ENCODE measurements around the gene AUTS2. TPM values are rescaled to one million over a fixed set of nuclear protein-coding genes. Genes with fewer than 3 reads are reported as not detected.

AUTS2 gene
- total and polyA plus RNA-seq, 2 experiments from 2014 or later, result 32.0 to 91.0 TPM

DNA sequence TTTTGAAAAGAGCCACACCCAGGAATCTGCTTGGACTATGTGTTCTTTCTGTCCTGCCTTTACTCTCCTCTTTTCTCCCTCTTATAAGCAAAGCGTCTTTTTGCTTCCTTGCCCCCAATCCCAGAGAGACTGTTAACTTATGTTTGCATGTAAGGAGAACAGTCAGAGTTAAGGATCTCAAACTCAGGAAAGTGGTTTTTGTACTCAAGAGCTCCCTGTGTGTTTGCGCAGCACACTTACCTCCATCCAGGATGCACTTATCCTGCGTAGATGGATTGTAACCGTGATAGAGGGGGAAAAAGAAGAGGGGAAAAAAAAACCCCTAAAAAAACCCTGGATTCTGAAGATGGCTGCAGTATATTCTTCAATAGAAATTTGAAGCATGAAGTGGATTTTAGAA is 228.9 kb downstream of the AUTS2 start (continued):
- TF ChIP-seq, protein P1, sequence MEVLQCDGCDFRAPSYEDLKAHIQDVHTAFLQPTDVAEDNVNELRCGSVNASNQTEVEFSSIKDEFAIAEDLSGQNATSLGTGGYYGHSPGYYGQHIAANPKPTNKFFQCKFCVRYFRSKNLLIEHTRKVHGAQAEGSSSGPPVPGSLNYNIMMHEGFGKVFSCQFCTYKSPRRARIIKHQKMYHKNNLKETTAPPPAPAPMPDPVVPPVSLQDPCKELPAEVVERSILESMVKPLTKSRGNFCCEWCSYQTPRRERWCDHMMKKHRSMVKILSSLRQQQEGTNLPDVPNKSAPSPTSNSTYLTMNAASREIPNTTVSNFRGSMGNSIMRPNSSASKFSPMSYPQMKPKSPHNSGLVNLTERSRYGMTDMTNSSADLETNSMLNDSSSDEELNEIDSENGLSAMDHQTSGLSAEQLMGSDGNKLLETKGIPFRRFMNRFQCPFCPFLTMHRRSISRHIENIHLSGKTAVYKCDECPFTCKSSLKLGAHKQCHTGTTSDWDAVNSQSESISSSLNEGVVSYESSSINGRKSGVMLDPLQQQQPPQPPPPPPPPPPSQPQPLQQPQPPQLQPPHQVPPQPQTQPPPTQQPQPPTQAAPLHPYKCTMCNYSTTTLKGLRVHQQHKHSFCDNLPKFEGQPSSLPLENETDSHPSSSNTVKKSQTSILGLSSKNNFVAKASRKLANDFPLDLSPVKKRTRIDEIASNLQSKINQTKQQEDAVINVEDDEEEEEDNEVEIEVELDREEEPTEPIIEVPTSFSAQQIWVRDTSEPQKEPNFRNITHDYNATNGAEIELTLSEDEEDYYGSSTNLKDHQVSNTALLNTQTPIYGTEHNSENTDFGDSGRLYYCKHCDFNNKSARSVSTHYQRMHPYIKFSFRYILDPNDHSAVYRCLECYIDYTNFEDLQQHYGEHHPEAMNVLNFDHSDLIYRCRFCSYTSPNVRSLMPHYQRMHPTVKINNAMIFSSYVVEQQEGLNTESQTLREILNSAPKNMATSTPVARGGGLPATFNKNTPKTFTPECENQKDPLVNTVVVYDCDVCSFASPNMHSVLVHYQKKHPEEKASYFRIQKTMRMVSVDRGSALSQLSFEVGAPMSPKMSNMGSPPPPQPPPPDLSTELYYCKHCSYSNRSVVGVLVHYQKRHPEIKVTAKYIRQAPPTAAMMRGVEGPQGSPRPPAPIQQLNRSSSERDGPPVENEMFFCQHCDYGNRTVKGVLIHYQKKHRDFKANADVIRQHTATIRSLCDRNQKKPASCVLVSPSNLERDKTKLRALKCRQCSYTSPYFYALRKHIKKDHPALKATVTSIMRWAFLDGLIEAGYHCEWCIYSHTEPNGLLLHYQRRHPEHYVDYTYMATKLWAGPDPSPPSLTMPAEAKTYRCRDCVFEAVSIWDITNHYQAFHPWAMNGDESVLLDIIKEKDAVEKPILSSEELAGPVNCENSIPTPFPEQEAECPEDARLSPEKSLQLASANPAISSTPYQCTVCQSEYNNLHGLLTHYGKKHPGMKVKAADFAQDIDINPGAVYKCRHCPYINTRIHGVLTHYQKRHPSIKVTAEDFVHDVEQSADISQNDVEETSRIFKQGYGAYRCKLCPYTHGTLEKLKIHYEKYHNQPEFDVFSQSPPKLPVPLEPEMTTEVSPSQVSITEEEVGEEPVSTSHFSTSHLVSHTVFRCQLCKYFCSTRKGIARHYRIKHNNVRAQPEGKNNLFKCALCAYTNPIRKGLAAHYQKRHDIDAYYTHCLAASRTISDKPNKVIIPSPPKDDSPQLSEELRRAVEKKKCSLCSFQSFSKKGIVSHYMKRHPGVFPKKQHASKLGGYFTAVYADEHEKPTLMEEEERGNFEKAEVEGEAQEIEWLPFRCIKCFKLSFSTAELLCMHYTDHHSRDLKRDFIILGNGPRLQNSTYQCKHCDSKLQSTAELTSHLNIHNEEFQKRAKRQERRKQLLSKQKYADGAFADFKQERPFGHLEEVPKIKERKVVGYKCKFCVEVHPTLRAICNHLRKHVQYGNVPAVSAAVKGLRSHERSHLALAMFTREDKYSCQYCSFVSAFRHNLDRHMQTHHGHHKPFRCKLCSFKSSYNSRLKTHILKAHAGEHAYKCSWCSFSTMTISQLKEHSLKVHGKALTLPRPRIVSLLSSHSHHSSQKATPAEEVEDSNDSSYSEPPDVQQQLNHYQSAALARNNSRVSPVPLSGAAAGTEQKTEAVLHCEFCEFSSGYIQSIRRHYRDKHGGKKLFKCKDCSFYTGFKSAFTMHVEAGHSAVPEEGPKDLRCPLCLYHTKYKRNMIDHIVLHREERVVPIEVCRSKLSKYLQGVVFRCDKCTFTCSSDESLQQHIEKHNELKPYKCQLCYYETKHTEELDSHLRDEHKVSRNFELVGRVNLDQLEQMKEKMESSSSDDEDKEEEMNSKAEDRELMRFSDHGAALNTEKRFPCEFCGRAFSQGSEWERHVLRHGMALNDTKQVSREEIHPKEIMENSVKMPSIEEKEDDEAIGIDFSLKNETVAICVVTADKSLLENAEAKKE (CRISPR knock-in tag; IDR thresholded peaks at IDR 0.05), result no peak

DNA sequence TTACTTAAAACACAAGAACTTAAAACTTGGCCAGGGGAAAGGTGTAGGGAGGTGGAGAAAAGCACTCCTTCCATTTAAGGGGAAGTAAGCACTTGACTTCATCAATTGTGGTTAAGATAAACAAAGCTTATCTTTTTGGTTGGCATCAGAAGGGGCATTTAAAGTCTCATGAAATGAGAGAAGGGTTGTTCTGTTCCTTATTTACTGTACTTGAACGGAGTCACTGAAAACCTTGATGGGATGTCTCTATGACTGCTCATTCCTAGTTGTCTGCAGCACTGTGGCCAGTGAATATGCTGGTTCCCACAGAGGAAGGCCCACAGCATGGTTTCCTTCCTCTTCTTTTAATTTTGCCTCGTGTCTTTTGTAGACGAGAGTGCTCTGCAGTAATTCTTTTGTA is 229.3 kb downstream of the AUTS2 start:
- peaks cover 53% of the 10 kb centered on the region for H3K4me1 Mint-ChIP-seq
- H3K4me3 Mint-ChIP-seq, result no peak overlapping the region
- H3K36me3 Mint-ChIP-seq (ENCODE audit: low read depth), result no peaks in the 10 kb centered on the region
- TF ChIP-seq, protein P1 (CRISPR knock-in tag; IDR thresholded peaks at IDR 0.05), result no peak
- ATAC-seq (no peak), DNase-seq (ENCODE audit: low spot score) (no peak)
- Histone ChIP-seq H3K4me1 (ENCODE audit: insufficient read depth) (peaks cover 44% of the 10 kb centered on the region), H3F3A (replicated peaks; ENCODE audit: low read depth) (no peaks in the 10 kb centered on the region), H3K27me3 (ENCODE audit: insufficient read depth) (no peaks in the 10 kb centered on the region), H2AFZ (no peak overlapping the region), H3K27ac (ENCODE audit: low read depth) (no peak overlapping the region), H4K20me1 (replicated peaks; ENCODE audit: insufficient read depth) (no peaks in the 10 kb centered on the region), H3K79me2 (replicated peaks; ENCODE audit: insufficient read depth) (no peaks in the 10 kb centered on the region), H3K4me3 (no peak overlapping the region), H3K4me2 (no peak overlapping the region), H3K36me3 (ENCODE audit: insufficient read depth) (no peaks in the 10 kb centered on the region), H3K9me2 (ENCODE audit: insufficient read depth) (peaks cover 2% of the 10 kb centered on the region; the same call in 1 of the 2 replicates)
- no peak overlapping the region for H3K27ac Mint-ChIP-seq
- H3K9me3 Mint-ChIP-seq, result 0 out of 3 replicates have a peak, but pooled peaks cover 3% of the 10 kb centered on the region
- H3K27me3 Mint-ChIP-seq (ENCODE audit: insufficient read depth, low read depth, poor library complexity), result peaks cover 3% of the 10 kb centered on the region

Measured in GM23338 (cell line).